NT2/D1 (cell line): Measurements from ENCODE around the gene EML1.

Experiments used
- SUZ12 ChIP-seq: IDR thresholded peaks from 2 replicates; pipeline ENCODE4 v1.6.1; 2011; ENCODE audit not compliant: insufficient read length, insufficient read depth; ENCODE audit errors: extremely low read depth
- YY1 ChIP-seq: IDR thresholded peaks from 2 replicates; pipeline ENCODE4 v1.6.1; 2011; ENCODE audit not compliant: insufficient read length, insufficient read depth
- ZNF274 ChIP-seq: IDR thresholded peaks from 2 replicates; pipeline ENCODE4 v1.6.1; 2011; ENCODE audit warnings: mild to moderate bottlenecking, low read depth, low read length

- TF ChIP-seq YY1 (no peak), SUZ12 (no peak), ZNF274 (no peak)
These were observed 57.5 kb downstream of the EML1 start for GRCh38 chr14:99850709-99851108.
